ENCODE results near the gene SLC52A3.

SLC52A3 gene

GRCh38 chr20:721876-722275 lies 46.4 kb downstream of the SLC52A3 start:
- DNase-seq (ENCODE audit: low read depth) = no peak
- no peak overlapping the region for H3K4me3 ChIP-seq (ENCODE audit: low read depth, low read length)
- no peak for TF ChIP-seq CTCF (IDR thresholded peaks at IDR 0.05; ENCODE audit: control insufficient read depth, extremely low read depth, insufficient read depth)

GRCh38 chr20:719816-720215 lies 48.5 kb downstream of the SLC52A3 start:
- no peak overlapping the region for H3K4me3 ChIP-seq (ENCODE audit: low read depth, low read length)
- TF ChIP-seq CTCF (IDR thresholded peaks at IDR 0.05; ENCODE audit: control insufficient read depth, extremely low read depth, insufficient read depth) = no peak
- DNase-seq (ENCODE audit: low read depth) = no peak

- H3K4me3 ChIP-seq (ENCODE audit: low read depth, low read length) = no peak overlapping the region
- no peak for TF ChIP-seq CTCF (IDR thresholded peaks at IDR 0.05; ENCODE audit: control insufficient read depth, extremely low read depth, insufficient read depth)
- no peak for DNase-seq (ENCODE audit: low read depth)
Measured at GRCh38 chr20:719068-719467, 49.2 kb downstream of the SLC52A3 start.

GRCh38 chr20:717832-718231 lies 50.5 kb downstream of the SLC52A3 start:
- no peak for DNase-seq (ENCODE audit: low read depth)
- H3K4me3 ChIP-seq (ENCODE audit: low read depth, low read length) = no peak overlapping the region
- no peak for TF ChIP-seq CTCF (IDR thresholded peaks at IDR 0.05; ENCODE audit: control insufficient read depth, extremely low read depth, insufficient read depth)

GRCh38 chr20:717271-717670 lies 51.0 kb downstream of the SLC52A3 start:
- no peak for DNase-seq (ENCODE audit: low read depth)
- TF ChIP-seq CTCF (IDR thresholded peaks at IDR 0.05; ENCODE audit: control insufficient read depth, extremely low read depth, insufficient read depth) = no peak
- no peak overlapping the region for H3K4me3 ChIP-seq (ENCODE audit: low read depth, low read length)

- DNase-seq (ENCODE audit: low read depth) = no peak
- no peak overlapping the region for H3K4me3 ChIP-seq (ENCODE audit: low read depth, low read length)
- no peak for TF ChIP-seq CTCF (IDR thresholded peaks at IDR 0.05; ENCODE audit: control insufficient read depth, extremely low read depth, insufficient read depth)
Measured at GRCh38 chr20:714453-714852, 53.8 kb downstream of the SLC52A3 start.

- no peak for TF ChIP-seq CTCF (IDR thresholded peaks at IDR 0.05; ENCODE audit: control insufficient read depth, extremely low read depth, insufficient read depth)
- DNase-seq (ENCODE audit: low read depth) = no peak
- no peak overlapping the region for H3K4me3 ChIP-seq (ENCODE audit: low read depth, low read length)
Measured at GRCh38 chr20:711576-711975, 56.7 kb downstream of the SLC52A3 start.
